G401 (cell line): ENCODE results near the gene GGA1. TPM values are rescaled to one million over a fixed set of nuclear protein-coding genes. Genes with fewer than 3 reads are reported as not detected.

ENCODE experiments used
- DNase-seq: peaks from one replicate; pipeline ENCODE4 v3.0.0-alpha.2; 2015; ENCODE audit warnings: low spot score
- in situ Hi-C: cut with HindIII; loops from 2 replicates; pipeline ENCODE4 v1.10.0; 2016; ENCODE audit warnings: low sequenced_read_pairs, mixed read lengths
- total RNA-seq: library from RNA; depleted of rRNA; stranded (reverse); fragments of >200 nt; shearing (Covaris generic); gene quantifications from 2 replicates; pipeline ENCODE4 v1.2.3, GENCODE V29; 2014

The GGA1 gene
- total RNA-seq, 1 experiment from 2014 or later, result 42.5 TPM

DNA sequence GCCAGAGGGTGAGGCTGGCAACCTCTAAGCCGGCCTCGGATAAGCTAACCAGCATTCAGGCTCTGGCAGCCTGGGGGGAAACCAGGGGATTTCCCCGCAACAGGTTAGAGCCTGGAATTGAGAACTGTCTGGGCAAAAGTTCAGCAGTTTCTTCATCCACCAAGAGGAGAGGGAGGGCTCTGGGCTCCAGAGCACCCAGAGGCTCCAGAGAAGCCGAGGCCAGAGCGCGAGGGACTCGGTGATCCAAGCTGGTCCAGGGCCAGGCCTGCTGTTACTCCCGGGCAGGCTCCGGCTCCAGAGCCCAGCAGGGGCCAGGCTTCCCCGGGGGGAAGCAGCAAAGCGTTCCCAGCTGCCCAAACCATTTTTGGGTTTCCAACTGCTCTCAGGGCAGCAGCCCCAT, 17.5 kb downstream of the GGA1 start:
- DNase-seq, result no peak

DNA sequence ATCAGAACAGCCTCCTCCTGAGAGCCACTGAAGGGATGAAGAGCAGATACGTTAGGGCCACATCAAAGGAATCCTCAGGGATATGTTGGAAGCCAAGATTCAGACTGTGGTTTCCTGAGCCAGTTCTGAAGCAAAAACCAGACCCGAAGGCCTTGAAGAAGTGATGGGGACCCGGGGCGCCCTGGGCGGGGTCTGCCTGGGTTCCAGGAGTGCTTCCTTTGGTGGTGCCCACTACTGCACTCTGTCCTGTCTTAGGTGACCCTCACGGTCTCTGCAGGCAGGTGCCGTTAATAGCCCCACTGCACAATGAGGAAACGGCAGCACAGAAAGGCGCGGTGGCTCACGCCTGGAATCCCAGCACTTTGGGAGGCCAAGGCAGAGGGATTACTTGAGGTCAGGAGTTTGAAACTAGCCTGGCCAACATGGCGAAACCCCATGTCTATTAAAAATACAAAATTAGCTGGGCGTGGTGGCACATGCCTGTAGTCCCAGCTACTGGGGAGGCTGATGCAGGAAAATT, 18.0 kb downstream of the GGA1 start:
- in situ Hi-C loops, result no loop called here
- no peak for DNase-seq

More for the DNA sequence above, 17.5 kb downstream of the GGA1 start:
- in situ Hi-C loops, result no loop called here

DNA sequence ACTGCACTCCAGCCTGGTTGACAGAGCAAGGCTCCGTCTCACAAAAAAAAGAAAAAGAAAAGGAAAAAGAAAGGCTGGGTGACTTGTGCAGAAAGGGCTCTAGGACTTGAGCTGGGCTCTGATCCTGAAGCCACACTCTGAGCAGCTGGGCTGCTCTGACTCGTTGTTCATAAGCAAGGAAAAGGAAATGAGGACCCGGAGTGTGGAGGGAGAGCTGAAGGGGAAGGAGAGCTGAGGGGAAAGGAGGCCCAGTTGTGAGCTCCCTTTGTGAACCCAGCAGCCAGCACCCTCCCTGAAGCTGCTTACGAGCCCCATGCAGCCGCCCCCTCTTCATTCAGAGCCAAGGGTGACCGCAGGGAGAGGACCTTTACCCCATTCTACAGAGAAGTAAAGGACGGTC, 18.5 kb downstream of the GGA1 start:
- no peak for DNase-seq
- in situ Hi-C loops, result no loop called here

GRCh38 chr22:37627545-37627944, 18.9 kb downstream of the GGA1 start:
- in situ Hi-C loops, result no loop called here
- no peak for DNase-seq

DNA sequence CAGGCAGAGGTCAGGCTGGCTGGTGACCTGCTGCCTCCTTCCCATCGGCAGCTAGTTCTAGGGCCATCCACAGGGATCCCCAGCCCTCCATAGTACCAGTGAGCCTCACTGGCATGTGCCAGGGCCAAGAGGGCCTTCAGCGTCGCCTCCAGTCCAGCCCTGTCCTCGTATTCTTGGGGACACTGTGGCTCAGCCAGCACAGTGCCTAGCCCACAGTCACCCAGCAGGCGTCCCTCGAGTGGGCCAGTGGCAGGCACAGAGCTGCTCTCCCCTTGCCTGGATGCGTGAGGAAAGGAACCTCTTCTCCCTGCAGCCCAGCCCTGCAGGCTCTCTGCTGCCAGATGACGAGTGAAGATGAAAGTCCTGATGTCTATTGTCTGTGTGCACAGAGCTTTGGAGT, 20.2 kb downstream of the GGA1 start:
- no peak for DNase-seq
- in situ Hi-C loops, result no loop called here

DNA sequence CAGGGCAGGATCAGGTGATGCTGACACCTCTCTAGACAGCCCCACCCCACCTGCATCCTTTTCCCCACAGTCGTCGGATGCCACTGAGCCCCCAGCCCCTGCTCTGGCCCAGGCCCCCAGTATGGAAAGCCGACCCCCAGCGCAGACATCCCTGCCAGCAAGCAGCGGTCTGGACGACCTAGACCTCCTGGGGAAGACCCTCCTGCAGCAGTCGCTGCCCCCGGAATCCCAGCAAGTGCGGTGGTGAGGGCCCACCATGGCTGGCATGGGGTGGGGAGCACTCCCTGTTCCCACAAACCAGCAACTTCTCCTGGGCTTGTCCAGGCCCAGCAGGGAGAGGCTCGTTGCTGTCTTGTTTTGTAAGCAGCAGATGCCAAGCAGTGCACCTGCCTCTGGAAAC, 21.3 kb downstream of the GGA1 start:
- in situ Hi-C loops, result no loop called here
- DNase-seq, result no peak

GRCh38 chr22:37630839-37631435, 22.3 kb downstream of the GGA1 start:
- no peak for DNase-seq
- in situ Hi-C loops, result no loop called here

GRCh38 chr22:37631448-37632173, 23.0 kb downstream of the GGA1 start:
- no peak for DNase-seq
- in situ Hi-C loops, result no loop called here

DNA sequence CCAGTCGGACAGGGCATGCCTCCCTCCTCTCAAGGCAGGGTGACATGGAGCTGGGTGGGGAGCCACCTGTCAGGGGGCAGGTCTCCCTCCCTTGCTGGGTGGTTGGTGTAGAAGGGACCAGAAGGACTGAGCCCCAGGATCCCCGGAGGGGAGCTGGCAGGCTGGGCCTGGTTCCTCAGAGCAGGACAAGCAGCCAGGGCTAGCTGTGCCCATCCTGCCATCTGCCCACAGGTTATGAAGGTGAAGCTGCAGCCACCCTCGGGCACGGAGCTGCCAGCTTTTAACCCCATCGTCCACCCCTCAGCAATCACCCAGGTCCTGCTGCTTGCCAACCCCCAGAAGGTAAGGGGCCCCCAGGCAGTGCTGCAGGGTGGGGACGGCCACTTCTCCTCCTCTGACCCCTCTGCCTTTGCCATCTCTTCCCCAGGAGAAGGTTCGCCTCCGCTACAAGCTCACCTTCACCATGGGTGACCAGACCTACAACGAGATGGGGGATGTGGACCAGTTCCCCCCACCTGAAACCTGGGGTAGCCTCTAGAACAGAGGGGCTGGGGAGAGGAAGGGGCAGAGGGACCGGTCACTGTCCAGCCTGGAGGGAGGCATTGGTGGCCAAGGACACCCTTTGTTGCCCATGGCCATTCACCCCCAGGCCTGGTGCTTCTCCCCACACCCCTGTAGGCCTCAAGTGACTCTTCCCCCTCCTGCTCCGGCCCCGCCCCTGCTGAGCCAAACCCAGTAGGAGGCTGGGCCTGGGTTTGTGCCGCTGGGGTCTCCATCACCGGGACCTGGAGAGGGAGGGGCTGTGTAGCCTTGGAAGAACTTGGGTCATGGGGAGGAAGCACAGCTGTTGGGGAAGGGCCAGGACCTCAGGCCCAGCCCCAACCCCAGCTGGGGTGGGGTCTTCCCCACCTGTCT, 23.8 kb downstream of the GGA1 start:
- peak; percentile 82 for DNase-seq
- in situ Hi-C loops, result no loop called here

DNA sequence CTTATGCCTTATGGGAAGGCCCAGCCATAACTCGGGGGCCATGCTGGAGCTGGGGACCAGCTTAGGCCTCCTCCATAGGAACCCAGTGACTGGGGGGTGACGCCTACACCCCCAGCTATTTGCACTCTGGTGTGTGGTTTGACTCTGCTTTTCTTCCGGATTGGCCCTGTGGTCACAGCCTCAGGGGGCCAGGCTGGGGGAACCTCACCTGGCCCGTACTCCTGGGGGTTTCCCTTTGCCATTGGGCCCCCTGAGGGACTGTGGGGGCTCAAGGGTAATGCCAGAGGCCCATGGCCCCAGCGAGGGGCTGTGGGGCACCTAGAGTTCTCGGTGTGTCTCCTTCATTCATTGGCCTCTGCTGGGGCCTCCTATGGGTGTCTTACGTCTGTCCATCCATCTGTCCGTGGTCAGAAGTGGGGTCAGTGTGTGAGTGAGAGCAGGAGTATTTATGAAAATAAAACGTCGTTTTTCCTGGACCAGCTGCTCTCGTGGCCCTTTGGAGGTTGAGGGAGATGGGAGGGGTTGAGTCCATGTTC, 24.5 kb downstream of the GGA1 start:
- in situ Hi-C loops, result no loop called here
- DNase-seq, result no peak

GRCh38 chr22:37633625-37634416, 25.2 kb downstream of the GGA1 start:
- DNase-seq, result no peak
- in situ Hi-C loops, result no loop called here

DNA sequence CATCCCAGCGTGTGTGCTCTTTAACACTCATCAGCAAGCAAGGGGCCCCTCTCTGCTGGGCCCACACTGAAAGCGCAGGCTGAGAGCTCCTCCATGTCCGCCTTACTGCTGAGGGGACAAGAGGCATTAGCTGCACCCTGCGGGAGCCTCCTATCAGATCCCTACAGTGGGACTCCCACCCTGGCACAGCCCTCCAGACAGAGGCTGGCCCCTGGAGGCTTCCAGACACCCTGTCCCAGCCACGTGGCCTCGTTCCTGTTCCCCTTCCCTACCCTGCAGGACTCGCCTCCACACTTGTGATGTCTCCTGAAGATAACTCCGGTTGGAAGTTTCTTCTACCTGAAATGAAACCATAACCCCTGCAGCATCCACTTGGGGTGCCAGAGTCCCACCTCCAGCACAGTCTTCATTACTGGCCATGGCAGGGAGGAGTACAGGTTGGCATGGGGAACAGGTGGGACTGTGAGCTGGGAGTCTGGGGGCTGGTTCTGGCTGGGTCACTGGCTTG, 25.8 kb downstream of the GGA1 start:
- no peak for DNase-seq
- in situ Hi-C loops, result no loop called here

DNA sequence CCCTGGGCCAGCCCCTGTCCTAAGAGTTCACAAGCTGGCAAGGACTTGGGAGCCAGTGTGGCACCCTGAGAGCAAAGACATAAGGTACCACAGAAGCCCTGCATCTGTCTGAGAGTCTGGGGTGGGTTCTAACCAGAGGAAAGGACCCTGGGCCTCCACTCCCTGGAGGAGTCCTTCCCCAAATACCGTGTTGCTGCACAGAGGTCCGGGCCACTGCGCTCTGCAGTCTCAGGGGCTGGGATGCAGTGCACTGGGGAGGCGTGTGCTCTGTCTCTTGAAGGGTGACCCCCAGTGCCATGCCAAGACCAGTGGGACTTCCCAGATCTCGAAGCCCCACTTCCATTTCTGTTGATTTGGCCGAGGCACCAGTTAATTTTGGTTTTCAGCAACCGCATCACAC, 26.5 kb downstream of the GGA1 start:
- no peak for DNase-seq
- in situ Hi-C loops, result no loop called here

DNA sequence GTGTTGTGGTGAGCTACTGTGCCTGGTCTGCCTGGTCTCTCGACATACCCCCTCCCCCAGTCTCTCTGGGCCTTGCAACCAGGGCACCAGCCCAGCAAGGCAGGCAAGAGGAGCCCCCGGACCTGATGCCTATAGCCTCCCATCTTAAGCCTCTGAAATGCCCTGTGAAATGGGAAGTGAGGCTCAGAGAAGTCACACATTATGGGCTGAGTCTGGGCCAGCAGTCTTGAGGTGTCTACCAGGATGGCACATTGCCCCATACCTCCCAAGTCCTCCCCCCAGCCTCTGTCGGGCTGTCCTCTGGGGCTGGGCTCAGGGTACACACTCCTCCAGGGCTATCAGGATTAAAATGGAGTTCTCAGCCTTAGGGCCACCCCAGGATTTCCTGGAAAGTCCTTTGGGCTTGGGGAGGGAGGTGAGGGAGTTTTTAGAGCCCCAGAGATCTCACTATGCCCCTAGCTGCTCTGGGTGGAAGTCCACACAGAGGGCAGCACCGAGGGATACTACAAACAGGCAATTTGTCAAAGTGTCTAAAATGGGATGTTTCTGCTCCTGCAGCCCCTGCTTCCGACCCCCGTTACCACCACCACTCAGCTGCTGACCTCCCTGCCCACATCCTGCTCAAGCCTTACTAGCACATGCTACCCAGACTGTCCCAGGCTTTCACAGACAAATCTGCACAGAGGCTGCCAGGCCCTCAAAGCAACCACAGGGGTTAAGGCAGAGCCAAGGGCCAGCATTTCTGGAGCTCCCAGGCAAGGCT, 27.7 kb downstream of the GGA1 start:
- DNase-seq, result no peak

DNA sequence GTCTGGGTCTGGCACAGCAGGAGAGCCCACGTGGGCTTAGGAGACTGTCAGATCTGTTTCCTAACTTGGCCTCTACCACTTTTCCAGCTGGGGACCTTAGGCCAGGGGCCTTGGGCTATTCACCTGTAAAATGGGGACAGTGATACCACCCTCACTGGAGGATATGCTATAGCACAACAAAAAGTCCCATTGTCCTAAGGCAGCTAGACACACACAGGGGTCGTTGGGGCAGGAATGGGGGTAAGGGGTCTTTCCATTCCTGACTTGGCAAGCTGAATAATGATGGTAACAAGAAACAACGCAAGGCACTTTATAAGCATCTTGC, 28.3 kb downstream of the GGA1 start:
- in situ Hi-C loops, result no loop called here
- no peak for DNase-seq

More for the DNA sequence above, 27.7 kb downstream of the GGA1 start:
- in situ Hi-C loops, result no loop called here

GRCh38 chr22:37638391-37639069, 29.9 kb downstream of the GGA1 start:
- in situ Hi-C loops, result no loop called here
- DNase-seq, result no peak

DNA sequence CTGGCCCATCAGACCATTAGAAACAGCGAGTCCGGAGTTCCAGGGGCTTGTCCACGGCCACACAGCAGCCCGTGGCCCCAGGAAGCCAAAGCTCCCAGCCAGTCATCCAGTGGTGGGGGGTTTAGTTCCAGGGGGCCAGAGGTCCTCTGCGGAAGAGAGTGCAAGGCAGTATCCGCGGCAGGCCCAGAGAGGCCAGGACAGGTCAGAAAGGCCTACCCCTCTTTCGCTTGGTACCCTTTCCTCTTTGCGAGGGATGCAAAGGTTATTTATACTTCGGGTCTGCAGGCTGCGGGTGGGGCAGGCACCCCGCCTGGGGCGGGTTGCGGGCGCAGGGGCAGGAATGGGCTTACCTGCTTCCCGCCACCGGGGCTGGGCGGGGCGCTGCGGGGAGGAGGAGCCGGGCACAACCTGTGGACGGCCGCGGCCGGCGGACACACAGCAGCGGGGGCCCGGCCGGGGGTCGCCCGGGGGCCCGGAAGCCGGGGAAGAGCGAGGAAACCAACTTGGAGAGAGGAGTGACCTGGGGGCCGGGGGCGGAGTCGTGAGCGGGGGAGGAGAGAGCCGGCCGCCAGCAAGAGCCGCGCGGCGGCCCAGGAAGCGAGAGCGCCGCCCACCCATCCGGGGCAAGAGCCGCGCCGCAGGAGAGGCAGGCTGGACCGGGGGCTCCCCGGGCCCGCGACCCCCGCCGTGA, 30.6 kb downstream of the GGA1 start, which contains the start of gene SH3BP1:
Gene SH3BP1 (plus strand): TSS at position 600 of the 691 bp plus-strand sequence. CDS start 119 bp downstream, outside the sequence.
- DNase-seq, result no peak
- in situ Hi-C loops, result no loop called here
